ENCODE measurements around the gene BMP15.

GRCh38 chrX:50863471-50863870 is 47.1 kb upstream of the BMP15 start:
- TF ChIP-seq POLR2A (IDR thresholded peaks at IDR 0.05) = no peak
- no peak for TF ChIP-seq CTCF (IDR thresholded peaks at IDR 0.05)
- TF ChIP-seq EP300 (IDR thresholded peaks at IDR 0.05) = no peak
- TF ChIP-seq POLR2AphosphoS5 (IDR thresholded peaks at IDR 0.05) = no peak
